Skeletal muscle tissue (tissue), 4 donors: ENCODE data around the gene GNPTAB. TPM values are rescaled to one million over a fixed set of nuclear protein-coding genes. Genes with fewer than 3 reads are reported as not detected.
"Not testable (repeated sequence)": the region's sequence is repeated elsewhere in the genome, so short reads cannot be mapped to it uniquely, and the experiment has no call there.

Experiments used
- H3K27ac ChIP-seq: one replicate; pipeline ENCODE4 v1.7.0; 2013; ENCODE audit warnings: mild to moderate bottlenecking, low read depth, low read length, inconsistent platforms
- H3K27me3 ChIP-seq, 3 donors: one replicate each; pipeline ENCODE4 v1.7.0; 2013; ENCODE audit warnings: low read length in 3 of 3; ENCODE audit not compliant: control insufficient read depth in 3 of 3, insufficient read depth in 3 of 3
- H3K36me3 ChIP-seq, 3 donors: one replicate each; pipeline ENCODE4 v1.7.0; 2013; ENCODE audit warnings: low read length in 3 of 3; ENCODE audit not compliant: control insufficient read depth in 3 of 3, insufficient read depth in 3 of 3
- H3K4me1 ChIP-seq, 3 donors: one replicate each; pipeline ENCODE4 v1.7.0; 2013; ENCODE audit warnings: low read length in 3 of 3, mild to moderate bottlenecking in 3 of 3; ENCODE audit not compliant: control insufficient read depth in 3 of 3, insufficient read depth in 3 of 3
- H3K4me3 ChIP-seq, 3 donors: one replicate each; pipeline ENCODE4 v1.7.0; 2013; ENCODE audit warnings: low read length in 3 of 3
- H3K9ac ChIP-seq, 3 donors: one replicate each; pipeline ENCODE4 v1.7.0; 2013; ENCODE audit warnings: low read length in 3 of 3, mild to moderate bottlenecking in 3 of 3, moderate library complexity in 2 of 3, low read depth in 1 of 3
- H3K9me3 ChIP-seq, 3 donors: one replicate each; pipeline ENCODE4 v1.7.0; 2013; ENCODE audit warnings: low read length in 3 of 3; ENCODE audit not compliant: control insufficient read depth in 3 of 3
- total RNA-seq: library from RNA; depleted of rRNA; stranded (reverse); fragments of >200 nt; gene quantifications from one replicate; pipeline ENCODE4 v1.2.3, GENCODE V29; 2014
- donor health status: Osteomylitis.

GNPTAB gene
- 10.4 TPM for total RNA-seq

- Histone ChIP-seq H3K27ac (peak within 1 kb of the TSS; percentile 58), H3K4me3 (peak within 1 kb of the TSS; percentile 92 to 97 (median 96)), H3K27me3 (no peaks in the 10 kb centered on the region), H3K4me1 (peaks cover 12 to 16% (median 13%) of the 10 kb centered on the region in 3 donors), H3K9me3 (no peaks in the 10 kb centered on the region), H3K36me3 (no peaks in the 10 kb centered on the region), H3K9ac (peak within 1 kb of the TSS; percentile 85 to 87 (median 87))
Observed at GRCh38 chr12:101830367-101831325, at the start of gene GNPTAB. Gene GNPTAB (minus strand): TSS chr12:101830959. CDS start chr12:101830675, 284 bp downstream.

GRCh38 chr12:101878243-101878821, 47.6 kb upstream of the GNPTAB start:
- Histone ChIP-seq H3K27ac (peak overlapping the region; percentile 93), H3K4me3 (peak overlapping the region; percentile 78 to 95 (median 95)), H3K27me3 (no peaks in the 10 kb centered on the region), H3K4me1 (peaks cover 0 to 11% (median 10%) of the 10 kb centered on the region in 3 donors), H3K9ac (peak overlapping the region; percentile 83 to 93 (median 89)), H3K36me3 (peaks cover 0 to 2% (median 0%) of the 10 kb centered on the region in 3 donors), H3K9me3 (no peaks in the 10 kb centered on the region)

- no peaks in the 10 kb centered on the region for H3K9me3 ChIP-seq
- H3K27ac ChIP-seq = peak overlapping the region; percentile 93
- H3K27me3 ChIP-seq = no peaks in the 10 kb centered on the region
- peak overlapping the region; percentile 78 to 95 (median 95) for H3K4me3 ChIP-seq
- peaks cover 0 to 2% (median 0%) of the 10 kb centered on the region in 3 donors for H3K36me3 ChIP-seq
- peak overlapping the region; percentile 83 to 93 (median 89) for H3K9ac ChIP-seq
- peaks cover 0 to 11% (median 10%) of the 10 kb centered on the region in 3 donors for H3K4me1 ChIP-seq
Observed at GRCh38 chr12:101877806-101878242, 47.1 kb upstream of the GNPTAB start.

GRCh38 chr12:101876861-101877805, 46.4 kb upstream of the GNPTAB start, which contains the start of gene DRAM1:
Gene DRAM1 (plus strand): TSS chr12:101877580. CDS start chr12:101877790, 210 bp downstream.
- H3K9me3 ChIP-seq = no peaks in the 10 kb centered on the region
- H3K9ac ChIP-seq = peak within 1 kb of the TSS; percentile 83 to 93 (median 89)
- peaks cover 0 to 2% (median 0%) of the 10 kb centered on the region in 3 donors for H3K36me3 ChIP-seq
- H3K27ac ChIP-seq = peak within 1 kb of the TSS; percentile 93
- H3K4me3 ChIP-seq = peak within 1 kb of the TSS; percentile 78 to 95 (median 95)
- no peaks in the 10 kb centered on the region for H3K27me3 ChIP-seq
- H3K4me1 ChIP-seq = peaks cover 0 to 11% (median 10%) of the 10 kb centered on the region in 3 donors

GRCh38 chr12:101876322-101876860, 45.6 kb upstream of the GNPTAB start:
- H3K4me1 ChIP-seq = peaks cover 0 to 11% (median 10%) of the 10 kb centered on the region in 3 donors

GRCh38 chr12:101875162-101875561, 44.4 kb upstream of the GNPTAB start:
- Histone ChIP-seq H3K27me3 (no peaks in the 10 kb centered on the region), H3K27ac (peak overlapping the region; percentile 93), H3K4me3 (no peak overlapping the region), H3K36me3 (peaks cover 0 to 2% (median 0%) of the 10 kb centered on the region in 3 donors), H3K9ac (no peak overlapping the region), H3K4me1 (peaks cover 0 to 11% (median 10%) of the 10 kb centered on the region in 3 donors), H3K9me3 (no peaks in the 10 kb centered on the region)

More at GRCh38 chr12:101876322-101876860, 45.6 kb upstream of the GNPTAB start:
- peak overlapping the region; percentile 68 to 95 (median 95) for H3K4me3 ChIP-seq
- H3K27me3 ChIP-seq = no peaks in the 10 kb centered on the region
- H3K27ac ChIP-seq = peak overlapping the region; percentile 93
- peak overlapping the region; percentile 83 to 93 (median 89) for H3K9ac ChIP-seq
- peaks cover 0 to 2% (median 0%) of the 10 kb centered on the region in 3 donors for H3K36me3 ChIP-seq
- H3K9me3 ChIP-seq = no peaks in the 10 kb centered on the region

- H3K9ac ChIP-seq = no peak overlapping the region
- no peak overlapping the region for H3K4me3 ChIP-seq
- H3K27me3 ChIP-seq = no peaks in the 10 kb centered on the region
- peaks cover 8 to 9% (median 9%) of the 10 kb centered on the region in 3 donors for H3K4me1 ChIP-seq
- H3K36me3 ChIP-seq = no peaks in the 10 kb centered on the region
- no peak overlapping the region for H3K27ac ChIP-seq
- no peaks in the 10 kb centered on the region for H3K9me3 ChIP-seq
Observed at GRCh38 chr12:101870925-101871324, 40.2 kb upstream of the GNPTAB start.

- H3K27me3 ChIP-seq, H3K9me3 ChIP-seq, H3K9ac ChIP-seq, H3K4me1 ChIP-seq, H3K36me3 ChIP-seq, H3K4me3 ChIP-seq, H3K27ac ChIP-seq: not testable (repeated sequence)
Observed at GRCh38 chr12:101867619-101868018, 36.9 kb upstream of the GNPTAB start.
